Neuronal stem cell (in vitro differentiated cells): ENCODE results near the gene ACOXL.

Experiments used
- DNase-seq: peaks from one replicate; pipeline ENCODE4 v3.0.0-alpha.2; 2013; ENCODE audit warnings: low spot score
- H2AFZ ChIP-seq: one replicate; pipeline ENCODE4 v1.6.1; 2013; ENCODE audit warnings: mild to moderate bottlenecking, low read length, inconsistent platforms
- H2AK5ac ChIP-seq: 2 replicates; pipeline ENCODE4 v1.6.1; 2013; ENCODE audit warnings: low read depth, mild to moderate bottlenecking, inconsistent platforms, low read length, moderate library complexity, mixed read lengths
- H2BK120ac ChIP-seq: 2 replicates; pipeline ENCODE4 v1.6.1; 2013; ENCODE audit warnings: low read depth, mild to moderate bottlenecking, inconsistent platforms, low read length, moderate library complexity, mixed read lengths
- H2BK12ac ChIP-seq: one replicate; pipeline ENCODE4 v1.6.1; 2013; ENCODE audit warnings: low read length, inconsistent platforms
- H2BK15ac ChIP-seq: 2 replicates; pipeline ENCODE4 v1.6.1; 2013; ENCODE audit warnings: mild to moderate bottlenecking, low read length, inconsistent platforms, mixed read lengths
- H2BK5ac ChIP-seq: one replicate; pipeline ENCODE4 v1.6.1; 2013; ENCODE audit warnings: inconsistent platforms, mild to moderate bottlenecking, low read length, moderate library complexity
- H3K14ac ChIP-seq: one replicate; pipeline ENCODE4 v1.6.1; 2013; ENCODE audit warnings: low read length, inconsistent platforms
- H3K18ac ChIP-seq: 2 replicates; pipeline ENCODE4 v1.6.1; 2013; ENCODE audit warnings: low read length, inconsistent platforms
- H3K23ac ChIP-seq: 2 replicates; pipeline ENCODE4 v1.6.1; 2013; ENCODE audit warnings: low read depth, mild to moderate bottlenecking, mixed read lengths, low read length, inconsistent platforms; ENCODE audit not compliant: poor library complexity
- H3K27ac ChIP-seq: replicated peaks from 3 replicates; pipeline ENCODE4 v1.5.1; 2013; ENCODE audit warnings: low read length, inconsistent platforms
- H3K27me3 ChIP-seq, 3 experiments: 2 replicates each; pipeline ENCODE4 v1.6.1; 2013; ENCODE audit warnings: low read length in 3 of 3, mild to moderate bottlenecking in 2 of 3, inconsistent platforms in 1 of 3, low read depth in 1 of 3, mixed read lengths in 1 of 3, moderate library complexity in 1 of 3; ENCODE audit not compliant: control insufficient read depth in 3 of 3, insufficient read depth in 3 of 3
- H3K36me3 ChIP-seq, 2 donors: replicated peaks in 1 of 2; 2 replicates each; pipeline ENCODE4 v1.6.1; 2013; ENCODE audit warnings: low read length in 2 of 2; ENCODE audit not compliant: control insufficient read depth in 2 of 2, insufficient read depth in 2 of 2
- H3K4ac ChIP-seq: 2 replicates; pipeline ENCODE4 v1.6.1; 2013; ENCODE audit warnings: inconsistent platforms, mild to moderate bottlenecking, low read length, moderate library complexity
- H3K4me1 ChIP-seq, 2 donors: 1 replicate in 1 of 2; 2 replicates in 1 of 2; pipeline ENCODE4 v1.6.1; 2013; ENCODE audit warnings: low read length in 2 of 2, low read depth in 1 of 2; ENCODE audit not compliant: control insufficient read depth in 2 of 2, insufficient read depth in 1 of 2
- H3K4me2 ChIP-seq: one replicate; pipeline ENCODE4 v1.6.1; 2013; ENCODE audit warnings: mild to moderate bottlenecking, low read length, inconsistent platforms; ENCODE audit not compliant: insufficient read depth, poor library complexity, severe bottlenecking
- H3K4me3 ChIP-seq, 2 donors: 2 replicates each; pipeline ENCODE4 v1.5.1; 2013; ENCODE audit warnings: low read length in 2 of 2, mild to moderate bottlenecking in 2 of 2, inconsistent platforms in 1 of 2, moderate library complexity in 1 of 2
- H3K79me1 ChIP-seq: one replicate; pipeline ENCODE4 v1.6.1; 2013; ENCODE audit warnings: low read depth, mild to moderate bottlenecking, inconsistent platforms, low read length, moderate library complexity
- H3K9ac ChIP-seq: one replicate; pipeline ENCODE4 v1.6.1; 2013; ENCODE audit warnings: mild to moderate bottlenecking, low read depth, low read length, inconsistent platforms; ENCODE audit not compliant: poor library complexity
- H3K9me3 ChIP-seq, 2 donors: replicated peaks in 1 of 2; 2 replicates each; pipeline versions ENCODE3 to v1.6.1; 2013; ENCODE audit warnings: low read length in 2 of 2, mild to moderate bottlenecking in 2 of 2, inconsistent platforms in 1 of 2, low read depth in 1 of 2, mixed read lengths in 1 of 2, moderate library complexity in 1 of 2; ENCODE audit not compliant: control insufficient read depth in 2 of 2, insufficient read depth in 1 of 2
- H4K8ac ChIP-seq: one replicate; pipeline ENCODE4 v1.6.1; 2013; ENCODE audit warnings: low read depth, mild to moderate bottlenecking, inconsistent platforms, low read length, moderate library complexity
- H4K91ac ChIP-seq: one replicate; pipeline ENCODE4 v1.6.1; 2013; ENCODE audit warnings: low read length, low read depth, mild to moderate bottlenecking, inconsistent platforms; ENCODE audit not compliant: poor library complexity
- WGBS, 2 donors: extraction: QIAGEN DNeasy Blood & Tissue Kit; methylation state at CpG; one replicate each; pipeline ENCODE4 v1.1.7; 2013; ENCODE audit warnings: missing lambda C conversion rate in 2 of 2, mixed read lengths in 1 of 2; ENCODE audit not compliant: insufficient read length in 2 of 2, insufficient replicate concordance in 1 of 2; ENCODE audit errors: extremely low coverage in 2 of 2; 5-methylcytosine and 5-hydroxymethylcytosine counted together

The ACOXL gene

GRCh38 chr2:111139637-111140317, 407.4 kb downstream of the ACOXL start:
- Histone ChIP-seq H4K8ac (no peak overlapping the region), H3K14ac (no peak overlapping the region), H3K27me3 (no peaks in the 10 kb centered on the region), H3K9ac (no peak overlapping the region), H2AK5ac (no peak overlapping the region), H3K4me3 (no peak overlapping the region), H2BK120ac (no peak overlapping the region), H2BK5ac (no peak overlapping the region), H3K4ac (no peak overlapping the region), H3K18ac (no peak overlapping the region), H3K27ac (no peak overlapping the region), H3K4me2 (no peak overlapping the region), H3K4me1 (peaks cover 5 to 10% of the 10 kb centered on the region in 2 donors), H2BK15ac (no peak overlapping the region), H4K91ac (no peak overlapping the region), H2BK12ac (no peak overlapping the region), H3K9me3 (peaks cover 0 to 10% of the 10 kb centered on the region in 2 donors), H3K23ac (no peak overlapping the region), H3K79me1 (peaks cover 13% of the 10 kb centered on the region), H3K36me3 (peaks cover 31 to 94% of the 10 kb centered on the region in 2 donors), H2AFZ (no peak overlapping the region)
- WGBS, 2 donors, result no CpG with 5 or more reads among the region's 12 CpGs
- no peak for DNase-seq

GRCh38 chr2:111140815-111141214, 408.4 kb downstream of the ACOXL start:
- peaks cover 11% of the 10 kb centered on the region for H3K79me1 ChIP-seq
- H2BK15ac ChIP-seq, result no peak overlapping the region
- H3K14ac ChIP-seq, result no peak overlapping the region
- no peak overlapping the region for H3K4ac ChIP-seq
- no peak overlapping the region for H3K9ac ChIP-seq
- no peaks in the 10 kb centered on the region for H3K27me3 ChIP-seq
- no peak overlapping the region for H3K4me2 ChIP-seq
- no peak overlapping the region for H2AK5ac ChIP-seq
- H2AFZ ChIP-seq, result no peak overlapping the region
- no peak overlapping the region for H2BK5ac ChIP-seq
- H4K91ac ChIP-seq, result no peak overlapping the region
- no CpG with 5 or more reads among the region's 4 CpGs for WGBS, 2 donors
- no peak overlapping the region for H3K18ac ChIP-seq
- peaks cover 0 to 5% of the 10 kb centered on the region in 2 donors for H3K4me1 ChIP-seq
- H3K27ac ChIP-seq, result no peak overlapping the region
- H3K36me3 ChIP-seq, result peaks cover 32 to 94% of the 10 kb centered on the region in 2 donors
- H3K9me3 ChIP-seq, result peaks cover 0 to 4% of the 10 kb centered on the region in 2 donors
- no peak overlapping the region for H2BK120ac ChIP-seq
- H3K4me3 ChIP-seq, result no peak overlapping the region
- H2BK12ac ChIP-seq, result no peak overlapping the region
- DNase-seq, result no peak
- no peak overlapping the region for H4K8ac ChIP-seq
- no peak overlapping the region for H3K23ac ChIP-seq

- H2AFZ ChIP-seq, result no peak overlapping the region
- H3K9ac ChIP-seq, result no peak overlapping the region
- no peak overlapping the region for H3K23ac ChIP-seq
- peaks cover 6% of the 10 kb centered on the region for H3K79me1 ChIP-seq
- WGBS, 2 donors, result no CpG with 5 or more reads among the region's 1 CpG
- no peak overlapping the region for H4K8ac ChIP-seq
- peaks cover 28 to 94% of the 10 kb centered on the region in 2 donors for H3K36me3 ChIP-seq
- H3K27ac ChIP-seq, result no peak overlapping the region
- H3K4me1 ChIP-seq, result peaks cover 0 to 5% of the 10 kb centered on the region in 2 donors
- H2AK5ac ChIP-seq, result no peak overlapping the region
- H3K4ac ChIP-seq, result no peak overlapping the region
- no peak overlapping the region for H2BK120ac ChIP-seq
- H3K14ac ChIP-seq, result no peak overlapping the region
- no peaks in the 10 kb centered on the region for H3K27me3 ChIP-seq
- H2BK12ac ChIP-seq, result no peak overlapping the region
- H3K18ac ChIP-seq, result no peak overlapping the region
- H2BK5ac ChIP-seq, result no peak overlapping the region
- no peak for DNase-seq
- H2BK15ac ChIP-seq, result no peak overlapping the region
- H3K4me2 ChIP-seq, result no peak overlapping the region
- no peak overlapping the region for H3K4me3 ChIP-seq
- peaks cover 0 to 4% of the 10 kb centered on the region in 2 donors for H3K9me3 ChIP-seq
- no peak overlapping the region for H4K91ac ChIP-seq
These were observed 409.7 kb downstream of the ACOXL start for GRCh38 chr2:111142101-111142500.

GRCh38 chr2:111143107-111143842, 410.9 kb downstream of the ACOXL start:
- Histone ChIP-seq H2AFZ (no peak overlapping the region), H2AK5ac (no peak overlapping the region), H2BK120ac (no peak overlapping the region), H2BK12ac (no peak overlapping the region), H3K23ac (no peak overlapping the region), H3K9me3 (peaks cover 0 to 4% of the 10 kb centered on the region in 2 donors), H3K79me1 (peaks cover 3% of the 10 kb centered on the region), H3K18ac (no peak overlapping the region), H3K9ac (no peak overlapping the region), H3K27ac (no peak overlapping the region), H2BK15ac (no peak overlapping the region), H3K27me3 (no peaks in the 10 kb centered on the region), H3K4me1 (peaks cover 0 to 8% of the 10 kb centered on the region in 2 donors), H4K91ac (no peak overlapping the region), H3K14ac (no peak overlapping the region), H3K4me2 (no peak overlapping the region), H3K4ac (no peak overlapping the region), H2BK5ac (no peak overlapping the region), H4K8ac (no peak overlapping the region), H3K4me3 (no peak overlapping the region), H3K36me3 (peaks cover 24 to 94% of the 10 kb centered on the region in 2 donors)
- no CpG with 5 or more reads among the region's 10 CpGs for WGBS, 2 donors
- no peak for DNase-seq
